ENCODE data around the gene COX6A2.

Gene COX6A2

DNA sequence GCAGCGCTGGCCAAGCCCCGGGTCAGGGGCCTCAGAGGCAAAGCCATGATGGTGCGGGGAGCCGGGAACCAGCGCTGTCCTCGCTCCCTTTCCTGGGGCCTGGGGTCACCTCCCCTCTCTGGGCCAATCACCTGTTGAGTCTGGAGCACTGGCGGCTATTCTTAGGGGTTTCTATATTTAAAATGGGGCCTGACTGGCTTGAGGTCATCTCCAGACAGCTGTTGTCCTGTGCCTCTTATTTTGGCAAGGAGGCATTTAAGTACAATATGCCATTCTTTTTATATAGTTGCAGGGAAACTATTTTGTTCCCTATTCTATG lies at the start of gene COX6A2:
COX6A2 (minus strand) TSS at position 82 of the 319 bp plus-strand sequence; CDS start at position 47, 35 bp downstream.
- no peak for DNase-seq

DNA sequence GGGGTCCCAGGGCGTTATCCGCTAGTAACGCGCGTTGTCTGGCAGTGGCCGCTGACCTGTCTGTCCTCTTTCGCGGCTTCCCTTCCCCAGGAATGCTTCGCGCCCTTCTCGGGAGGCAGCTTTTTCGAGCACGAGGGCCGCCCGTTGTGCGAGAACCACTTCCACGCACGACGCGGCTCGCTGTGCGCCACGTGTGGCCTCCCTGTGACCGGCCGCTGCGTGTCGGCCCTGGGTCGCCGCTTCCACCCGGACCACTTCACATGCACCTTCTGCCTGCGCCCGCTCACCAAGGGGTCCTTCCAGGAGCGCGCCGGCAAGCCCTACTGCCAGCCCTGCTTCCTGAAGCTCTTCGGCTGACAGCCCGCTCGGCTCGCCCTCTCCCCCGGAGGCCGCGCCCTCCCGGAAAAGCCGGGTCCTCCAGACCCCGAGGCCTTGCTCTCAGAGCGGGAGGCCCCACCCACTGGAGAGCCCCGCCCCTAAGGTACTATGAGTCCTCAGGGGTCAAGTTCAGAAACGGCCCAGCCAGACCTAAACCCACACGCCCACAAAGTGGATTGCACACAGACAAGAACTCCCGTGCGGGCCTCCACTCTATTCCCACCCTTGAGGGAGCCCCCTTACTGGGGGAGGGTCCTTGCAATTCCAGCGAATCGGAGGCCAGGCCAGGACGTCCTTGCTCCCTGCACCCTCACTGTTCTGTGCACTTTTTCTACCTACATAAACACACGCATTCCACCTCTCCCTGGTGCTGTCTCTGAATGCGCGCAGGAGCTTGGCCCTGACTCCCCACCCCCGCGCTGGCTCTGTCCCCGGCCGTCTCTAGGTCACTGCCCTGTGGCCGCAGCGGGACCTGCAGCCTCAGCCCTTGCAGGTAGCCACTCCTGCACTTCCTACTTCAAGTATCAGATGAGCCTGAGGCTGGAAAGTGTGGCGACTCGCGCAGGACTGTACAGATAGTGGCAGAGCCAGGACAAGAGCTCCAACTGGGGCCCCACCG lies 49.4 kb upstream of the COX6A2 start:
- DNase-seq, result no peak

- DNase-seq, result no peak
These were observed 48.4 kb upstream of the COX6A2 start for GRCh38 chr16:31476303-31477219.

GRCh38 chr16:31475946-31476302 lies 47.8 kb upstream of the COX6A2 start:
- DNase-seq, result no peak

- DNase-seq, result no peak
These were observed 46.9 kb upstream of the COX6A2 start for GRCh38 chr16:31474773-31475738.

DNA sequence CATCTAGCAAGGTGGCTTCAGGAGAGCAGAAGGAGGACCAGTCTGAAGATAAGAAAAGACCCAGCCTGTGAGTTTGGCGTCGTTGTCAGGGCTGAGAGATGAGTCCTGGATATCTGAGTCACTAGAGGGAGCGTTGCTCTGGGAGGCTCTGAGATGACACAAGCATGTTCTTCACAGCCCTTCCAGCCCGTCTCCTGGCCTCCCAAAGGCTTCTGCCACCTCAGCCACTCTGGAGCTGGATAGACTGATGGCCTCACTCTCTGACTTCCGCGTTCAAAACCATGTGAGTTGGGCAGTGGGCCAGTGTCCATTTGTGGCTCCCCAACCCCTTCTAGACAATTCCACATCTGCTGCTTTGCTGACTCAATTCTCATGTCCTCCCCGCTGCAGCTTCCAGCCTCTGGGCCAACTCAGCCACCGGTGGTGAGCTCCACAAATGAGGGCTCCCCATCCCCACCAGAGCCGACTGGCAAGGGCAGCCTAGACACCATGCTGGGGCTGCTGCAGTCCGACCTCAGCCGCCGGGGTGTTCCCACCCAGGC lies 46.1 kb upstream of the COX6A2 start:
- no peak for DNase-seq

DNA sequence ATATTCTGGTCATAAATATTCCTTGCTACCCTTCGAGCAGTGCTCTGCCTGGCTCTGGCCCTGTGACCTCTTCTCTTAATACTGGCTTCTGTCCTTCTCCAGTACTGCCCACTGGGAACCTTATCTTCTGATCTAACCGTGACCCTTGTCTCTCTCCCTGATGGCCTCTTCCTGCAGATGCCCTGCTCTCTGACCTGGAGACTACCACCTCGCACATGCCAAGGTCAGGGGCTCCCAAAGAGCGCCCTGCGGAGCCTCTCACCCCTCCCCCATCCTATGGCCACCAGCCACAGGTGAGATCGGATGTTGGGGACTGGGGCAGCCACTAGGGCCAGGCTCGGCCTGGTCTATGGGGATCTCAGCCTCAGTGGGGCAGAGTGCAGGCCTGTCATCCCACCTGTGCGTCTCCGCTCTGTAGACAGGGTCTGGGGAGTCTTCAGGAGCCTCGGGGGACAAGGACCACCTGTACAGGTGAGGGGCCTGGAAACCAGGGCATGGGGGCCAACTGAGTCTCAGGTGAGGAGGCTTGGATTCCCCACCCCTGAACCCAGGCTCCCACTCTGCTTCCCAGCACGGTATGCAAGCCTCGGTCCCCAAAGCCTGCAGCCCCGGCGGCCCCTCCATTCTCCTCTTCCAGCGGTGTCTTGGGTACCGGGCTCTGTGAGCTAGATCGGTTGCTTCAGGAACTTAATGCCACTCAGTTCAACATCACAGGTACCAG lies 45.3 kb upstream of the COX6A2 start:
- DNase-seq, result no peak

- peak; percentile 85 for DNase-seq
These were observed 44.6 kb upstream of the COX6A2 start for GRCh38 chr16:31472709-31473203.

DNA sequence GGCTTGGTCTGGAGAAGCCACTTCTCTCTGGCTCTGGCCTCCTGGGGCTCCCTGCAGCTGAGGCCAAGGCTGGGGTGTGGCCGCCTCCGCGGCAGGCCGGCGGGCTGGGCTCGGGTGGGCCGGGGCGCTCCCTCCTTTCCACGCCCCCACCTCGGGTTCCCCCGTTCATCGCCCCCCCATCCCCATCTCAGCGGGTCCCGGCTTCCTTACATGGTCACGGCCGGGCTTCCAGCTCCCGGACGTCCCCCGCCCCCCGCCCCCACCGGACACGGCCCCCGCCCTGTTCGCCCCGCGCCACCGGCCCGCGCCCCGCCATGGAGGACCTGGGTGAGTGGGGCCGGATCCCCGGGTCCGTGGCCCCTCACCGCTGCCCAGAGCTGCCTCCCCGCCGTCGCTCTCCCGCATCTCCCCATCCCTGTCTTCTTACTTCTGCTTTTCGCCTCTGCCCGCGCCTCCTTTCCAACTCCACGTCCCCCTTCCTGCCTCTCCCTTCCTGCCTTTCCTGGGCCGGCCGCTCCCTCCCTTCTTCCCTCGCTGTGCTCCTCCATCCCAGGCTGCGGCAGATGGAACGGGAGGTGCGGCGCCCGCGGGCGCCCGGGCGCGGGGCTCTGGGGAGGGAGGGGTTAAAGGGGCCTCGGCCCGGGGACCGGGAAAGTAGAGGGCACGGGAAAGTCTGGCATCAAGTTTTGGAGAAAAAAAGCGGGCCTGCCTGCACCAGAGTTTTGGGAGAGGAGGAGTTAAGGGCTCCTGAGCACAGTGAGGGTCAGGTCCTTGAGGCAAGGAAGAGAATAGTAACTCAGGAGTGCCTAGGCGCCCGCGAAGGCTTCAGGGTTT lies 43.9 kb upstream of the COX6A2 start, which contains the start of gene TGFB1I1:
TGFB1I1 (plus strand) TSS at position 278 of the 834 bp plus-strand sequence; CDS start at position 315, 37 bp downstream.
- no peak for DNase-seq

GRCh38 chr16:31471241-31471874 lies 43.2 kb upstream of the COX6A2 start:
- no peak for DNase-seq

DNA sequence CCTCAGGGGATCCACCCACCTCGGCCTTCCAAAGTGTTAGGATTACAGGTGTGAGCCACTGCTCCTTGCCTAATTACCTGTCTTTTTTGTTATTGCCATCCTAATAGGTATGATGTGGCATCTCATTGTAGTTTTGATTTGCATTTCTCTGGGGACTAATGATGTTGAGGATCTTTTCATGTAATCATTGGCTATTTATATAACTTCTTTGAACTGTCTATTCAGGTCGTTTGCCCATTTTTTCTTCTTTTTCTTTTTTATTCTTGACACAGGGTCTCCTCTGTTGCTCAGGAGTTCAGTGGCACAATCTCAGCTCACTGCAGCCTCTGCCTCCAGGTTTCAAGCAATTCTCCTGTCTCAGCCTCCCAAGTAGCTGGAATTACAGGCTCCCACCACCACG lies 42.5 kb upstream of the COX6A2 start:
- no peak for DNase-seq

DNA sequence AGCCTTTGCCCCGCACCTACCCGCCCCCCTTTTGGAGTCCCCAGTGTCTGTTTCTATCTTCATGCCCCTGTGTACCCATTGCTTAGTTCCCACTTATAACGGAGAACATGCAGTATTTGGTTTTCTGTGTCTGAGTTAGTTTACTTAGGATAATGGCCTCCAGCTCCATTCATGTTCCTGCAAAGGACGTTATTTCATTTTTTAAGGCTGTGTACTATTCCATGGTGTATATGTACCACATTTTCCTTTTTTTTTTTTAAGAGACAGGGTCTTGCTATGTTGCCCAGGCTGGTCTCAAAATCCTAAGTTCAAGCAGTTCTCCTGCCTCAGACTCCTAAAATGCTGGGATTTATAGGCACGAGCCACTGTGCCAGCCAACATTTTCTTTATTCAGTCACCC lies 39.7 kb upstream of the COX6A2 start:
- no peak for DNase-seq

- no peak for DNase-seq
These were observed 39.1 kb upstream of the COX6A2 start for GRCh38 chr16:31467151-31467773.

GRCh38 chr16:31466381-31466841 lies 38.3 kb upstream of the COX6A2 start:
- no peak for DNase-seq

- no peak for DNase-seq
These were observed 37.7 kb upstream of the COX6A2 start for GRCh38 chr16:31465788-31466370.

DNA sequence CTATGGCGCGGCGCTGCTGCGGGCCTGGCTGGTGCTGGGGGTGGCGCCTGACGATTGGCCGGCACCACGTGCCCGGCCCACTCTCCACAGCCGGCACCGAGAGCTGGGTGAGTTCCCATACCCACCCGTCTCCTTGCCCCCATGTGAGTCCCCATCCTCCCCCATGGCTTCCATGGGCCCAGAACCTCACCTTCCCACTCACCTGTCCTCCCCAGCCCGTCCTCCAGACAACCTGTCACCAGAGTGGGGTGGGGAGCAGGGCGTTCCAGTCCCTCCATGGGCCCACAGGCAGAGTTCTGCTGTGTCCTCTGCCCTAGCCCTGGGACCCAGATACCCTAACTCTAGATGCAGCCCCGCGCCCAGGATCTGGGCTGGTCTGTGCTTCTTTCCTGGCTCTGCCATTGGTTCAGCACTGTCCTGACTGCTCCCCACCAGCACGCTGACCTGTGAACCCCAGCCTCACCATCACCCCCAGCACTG lies 36.7 kb upstream of the COX6A2 start:
- DNase-seq, result no peak

GRCh38 chr16:31464348-31464769 lies 36.2 kb upstream of the COX6A2 start:
- no peak for DNase-seq
